Stomach (tissue), 9 donors: Measurements from ENCODE around the gene FLACC1. TPM values are rescaled to one million over a fixed set of nuclear protein-coding genes. Genes with fewer than 3 reads are reported as not detected.

Experiments
- DNase-seq, 2 donors: peaks; one replicate each; pipeline versions ENCODE4 v3.0.0 to v3.0.0-alpha.2; 2013 to 2019
- H3K27ac ChIP-seq, 5 donors: fragments of 200-600 bp in 4 of 5; sonication (generic) in 4 of 5; one replicate each; pipeline ENCODE4 v1.5.1; 2013 to 2019; ENCODE audit warnings: mild to moderate bottlenecking in 1 of 5, moderate library complexity in 1 of 5
- H3K27me3 ChIP-seq, 3 donors: fragments of 200-600 bp; sonication (generic); one replicate each; pipeline ENCODE4 v1.5.1; 2017 to 2019; ENCODE audit warnings: mixed run types in 1 of 3
- H3K36me3 ChIP-seq, 4 donors: fragments of 200-600 bp; sonication (generic); 1 replicate in 3 of 4; 2 replicates in 1 of 4; pipeline ENCODE4 v1.5.1; 2016 to 2019
- H3K4me1 ChIP-seq, 4 donors: fragments of 200-600 bp; sonication (generic); one replicate each; pipeline ENCODE4 v1.5.1; 2016 to 2019
- H3K4me3 ChIP-seq, 4 donors: fragments of 200-600 bp; sonication (generic) in 3 of 4; one replicate each; pipeline ENCODE4 v1.5.1; 2016 to 2019; ENCODE audit warnings: mild to moderate bottlenecking in 1 of 4
- H3K9me3 ChIP-seq, 4 donors: fragments of 200-600 bp; sonication (generic); one replicate each; pipeline ENCODE4 v1.5.1; 2016 to 2019
- EP300 ChIP-seq: sonication (generic); formaldehyde crosslinking; IDR thresholded peaks from one replicate; pipeline ENCODE4 v1.6.1; 2017; ENCODE audit warnings: antibody characterized with exemption
- POLR2A ChIP-seq, 4 donors: fragments of 450-650 bp; IDR thresholded peaks; one replicate each; pipeline ENCODE4 v1.6.1; 2016; ENCODE audit warnings: antibody characterized with exemption in 4 of 4, control low read depth in 2 of 4, mild to moderate bottlenecking in 1 of 4, moderate library complexity in 1 of 4
- POLR2AphosphoS5 ChIP-seq, 3 donors: sonication (generic); formaldehyde crosslinking; IDR thresholded peaks; one replicate each; pipeline ENCODE4 v1.6.1; 2016; ENCODE audit warnings: antibody characterized with exemption in 3 of 3
- WGBS, 5 donors: extraction: QIAGEN DNeasy Blood & Tissue Kit in 3 of 5; methylation state at CpG; one replicate each; pipeline versions ENCODE4 v1.1.5 to v1.1.7; 2013 to 2018; 5-methylcytosine and 5-hydroxymethylcytosine counted together
- intact Hi-C: fragments of 100-400 bp; cut with DNase I; formaldehyde crosslinking; loops from one replicate; pipeline ENCODE4 v1.15.1; 2023; ENCODE audit warnings: low total_unique reads
- polyA plus RNA-seq, 3 donors: library from polyadenylated mRNA; stranded (reverse); fragments of 200-250 nt; gene quantifications; one replicate each; pipeline ENCODE4 v1.2.3, GENCODE V29; 2013
- total RNA-seq, 5 donors: library from RNA; depleted of rRNA; stranded (reverse); fragments of >200 nt; gene quantifications; one replicate each; pipeline versions ENCODE4 v1.1.0 to v1.2.3, GENCODE V29; 2014 to 2016
- TF ChIP-seq, protein P1 (sequence below), 7 experiments: fragments of 450-650 bp in 4 of 7; fragments of 200-600 bp in 3 of 7; sonication (generic) in 3 of 7; IDR thresholded peaks; one replicate each; pipeline ENCODE4 v1.5.1; 2016 to 2019; ENCODE audit warnings: antibody characterized with exemption in 7 of 7, control low read depth in 2 of 7, mild to moderate bottlenecking in 1 of 7
- donor health status: healthy with polysubstance abuse.
- donor health status: Bipolar disorder and iron deficiency.
- donor health status: healthy.

Gene FLACC1
- total and polyA plus RNA-seq, 8 donors: 0.13 to 21.6 (median 1.8) TPM; not detected in 3

DNA sequence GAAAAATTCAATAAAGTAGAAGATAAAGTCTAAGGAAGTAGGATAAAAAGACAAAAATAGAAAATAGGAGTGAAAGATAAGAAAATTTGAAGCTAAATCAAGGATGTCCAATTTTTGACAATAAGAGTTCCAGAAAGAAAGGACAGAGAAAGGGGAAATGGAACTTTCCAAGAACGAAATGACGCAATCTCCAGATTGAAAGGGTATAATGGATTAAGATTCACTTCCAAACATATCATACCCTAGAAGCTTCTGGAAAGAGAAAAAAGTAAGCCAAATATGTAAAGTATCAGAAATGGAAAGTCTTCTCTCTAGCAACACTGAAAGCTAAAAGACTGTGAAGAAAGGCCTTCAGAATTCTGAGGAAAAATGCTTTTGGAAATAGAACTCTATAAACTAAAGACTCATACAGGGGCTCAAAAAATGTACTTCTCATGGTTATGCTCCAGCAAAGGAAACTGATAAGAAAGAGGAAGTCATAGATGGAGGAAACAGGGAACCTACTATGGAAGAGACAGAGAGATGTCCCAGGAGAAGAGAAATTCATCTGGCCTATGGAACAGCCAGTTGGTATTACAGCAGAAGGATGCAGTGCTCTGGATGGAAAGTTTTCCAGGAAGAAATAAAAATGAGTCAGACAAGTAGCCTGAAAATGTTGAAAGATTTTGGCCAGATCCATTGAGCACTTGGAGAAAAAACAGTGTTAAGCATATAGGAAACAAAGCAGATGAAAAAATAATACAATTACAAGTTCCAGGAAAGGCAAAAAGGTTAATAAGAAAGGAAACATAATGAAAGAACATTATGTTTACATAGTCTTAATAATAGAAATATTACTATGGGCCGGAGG is 76.7 kb downstream of the FLACC1 start:
- intact Hi-C loops: no loop called here
- no peak for TF ChIP-seq EP300
- TF ChIP-seq, protein P1, sequence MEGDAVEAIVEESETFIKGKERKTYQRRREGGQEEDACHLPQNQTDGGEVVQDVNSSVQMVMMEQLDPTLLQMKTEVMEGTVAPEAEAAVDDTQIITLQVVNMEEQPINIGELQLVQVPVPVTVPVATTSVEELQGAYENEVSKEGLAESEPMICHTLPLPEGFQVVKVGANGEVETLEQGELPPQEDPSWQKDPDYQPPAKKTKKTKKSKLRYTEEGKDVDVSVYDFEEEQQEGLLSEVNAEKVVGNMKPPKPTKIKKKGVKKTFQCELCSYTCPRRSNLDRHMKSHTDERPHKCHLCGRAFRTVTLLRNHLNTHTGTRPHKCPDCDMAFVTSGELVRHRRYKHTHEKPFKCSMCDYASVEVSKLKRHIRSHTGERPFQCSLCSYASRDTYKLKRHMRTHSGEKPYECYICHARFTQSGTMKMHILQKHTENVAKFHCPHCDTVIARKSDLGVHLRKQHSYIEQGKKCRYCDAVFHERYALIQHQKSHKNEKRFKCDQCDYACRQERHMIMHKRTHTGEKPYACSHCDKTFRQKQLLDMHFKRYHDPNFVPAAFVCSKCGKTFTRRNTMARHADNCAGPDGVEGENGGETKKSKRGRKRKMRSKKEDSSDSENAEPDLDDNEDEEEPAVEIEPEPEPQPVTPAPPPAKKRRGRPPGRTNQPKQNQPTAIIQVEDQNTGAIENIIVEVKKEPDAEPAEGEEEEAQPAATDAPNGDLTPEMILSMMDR (IDR thresholded peaks at IDR 0.05): no peak
- TF ChIP-seq POLR2AphosphoS5 (IDR thresholded peaks at IDR 0.05): no peak
- TF ChIP-seq POLR2A (IDR thresholded peaks at IDR 0.05): no peak
- H3K9me3 ChIP-seq: no peaks in the 10 kb centered on the region
- no peak for DNase-seq
- H3K27ac ChIP-seq: no peak overlapping the region
- H3K4me1 ChIP-seq: peaks cover 0 to 11% (median 0%) of the 10 kb centered on the region in 4 donors
- H3K4me3 ChIP-seq: no peak overlapping the region
- no peaks in the 10 kb centered on the region for H3K27me3 ChIP-seq
- H3K36me3 ChIP-seq: peaks cover 17 to 60% (median 52%) of the 10 kb centered on the region in 4 donors
- 84 to 97% (median 91%) methylated on average over 3 of the region's 3 CpGs for WGBS, 5 donors

DNA sequence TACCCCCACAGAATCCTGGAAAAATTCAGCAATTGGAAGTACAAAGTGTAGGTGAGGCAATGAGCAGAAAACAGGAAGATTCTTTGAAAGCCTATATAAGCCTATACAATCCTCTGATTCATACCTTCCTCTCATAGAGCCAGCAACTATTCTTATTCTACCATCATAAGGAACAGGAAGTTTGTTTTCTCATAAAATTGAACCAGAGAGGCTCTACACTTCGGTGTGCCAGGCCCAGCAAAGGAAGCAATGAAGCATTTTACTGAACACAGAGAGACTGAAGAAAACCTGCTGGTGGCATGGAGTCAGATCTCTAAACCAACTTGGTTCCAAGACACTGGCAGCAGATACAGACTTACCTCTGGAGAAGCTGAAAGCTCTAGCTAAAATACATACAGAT is 78.1 kb downstream of the FLACC1 start:
- no peak for DNase-seq
- Histone ChIP-seq H3K27me3 (no peaks in the 10 kb centered on the region), H3K27ac (no peak overlapping the region), H3K9me3 (no peaks in the 10 kb centered on the region), H3K36me3 (peaks cover 17 to 65% (median 57%) of the 10 kb centered on the region in 4 donors), H3K4me1 (peaks cover 0 to 11% (median 0%) of the 10 kb centered on the region in 4 donors), H3K4me3 (no peak overlapping the region)
- TF ChIP-seq EP300 (no peak), POLR2A (IDR thresholded peaks at IDR 0.05) (no peak), POLR2AphosphoS5 (IDR thresholded peaks at IDR 0.05) (no peak)
- TF ChIP-seq, protein P1 (IDR thresholded peaks at IDR 0.05): no peak
- 76 to 93% (median 91%) methylated on average over 1 of the region's 1 CpG for WGBS, 5 donors
- intact Hi-C loops: no loop called here

DNA sequence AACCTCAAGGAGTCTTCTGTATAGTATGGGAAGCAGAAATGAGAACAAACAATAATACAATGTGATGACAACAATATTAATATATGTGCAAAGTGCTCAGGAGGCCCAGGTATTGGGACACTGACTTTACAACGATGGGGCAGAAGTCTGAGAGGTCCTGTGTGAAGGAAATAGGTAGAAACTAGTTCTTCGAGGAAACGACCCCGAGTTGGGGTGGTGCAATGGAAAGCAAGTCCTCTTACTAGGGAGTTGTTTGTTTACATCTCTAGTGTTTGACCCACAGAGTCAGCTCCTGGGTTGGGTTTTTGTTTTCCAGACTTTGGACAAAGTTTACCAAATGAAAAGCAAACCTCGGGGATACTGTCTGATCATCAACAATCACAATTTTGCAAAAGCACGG is 80.6 kb downstream of the FLACC1 start:
- 87 to 90% (median 89%) methylated on average over 6 of the region's 6 CpGs for WGBS, 5 donors
- Histone ChIP-seq H3K36me3 (peaks cover 22 to 87% (median 83%) of the 10 kb centered on the region in 4 donors), H3K9me3 (no peaks in the 10 kb centered on the region), H3K27ac (no peak overlapping the region), H3K4me1 (peaks cover 0 to 11% (median 0%) of the 10 kb centered on the region in 4 donors), H3K27me3 (no peaks in the 10 kb centered on the region), H3K4me3 (no peak overlapping the region)
- DNase-seq: no peak
- TF ChIP-seq EP300 (no peak), POLR2AphosphoS5 (IDR thresholded peaks at IDR 0.05) (no peak), POLR2A (IDR thresholded peaks at IDR 0.05) (no peak)
- TF ChIP-seq, protein P1 (IDR thresholded peaks at IDR 0.05): no peak
- intact Hi-C loops: no loop called here

DNA sequence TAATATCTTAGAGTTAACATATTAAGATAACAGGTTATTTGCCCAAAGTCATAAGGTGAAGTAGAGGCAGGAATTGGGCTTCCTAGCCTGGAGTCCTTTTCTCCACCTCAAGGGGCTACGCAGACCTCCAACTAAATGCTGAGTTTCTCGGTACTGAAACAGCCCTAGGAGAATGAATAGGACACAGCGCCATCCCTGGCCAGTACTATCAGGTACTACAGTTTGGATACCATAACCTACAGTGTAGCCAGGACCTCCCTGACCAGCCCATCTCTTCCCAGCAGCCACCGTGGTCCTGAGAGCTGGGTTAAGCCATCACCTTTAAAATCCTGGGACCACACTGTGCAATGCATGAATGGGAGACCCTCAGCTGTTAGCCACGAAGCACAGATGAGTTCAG is 81.2 kb downstream of the FLACC1 start:
- WGBS, 5 donors: 61 to 78% (median 73%) methylated on average over 5 of the region's 5 CpGs
- TF ChIP-seq POLR2A (IDR thresholded peaks at IDR 0.05) (no peak), POLR2AphosphoS5 (IDR thresholded peaks at IDR 0.05) (no peak), EP300 (no peak)
- TF ChIP-seq, protein P1 (IDR thresholded peaks at IDR 0.05): no peak

More for the DNA sequence above, 81.2 kb downstream of the FLACC1 start:
- Histone ChIP-seq H3K9me3 (no peaks in the 10 kb centered on the region), H3K27me3 (no peaks in the 10 kb centered on the region), H3K36me3 (peaks cover 22 to 88% (median 87%) of the 10 kb centered on the region in 4 donors), H3K4me1 (peaks cover 0 to 11% (median 0%) of the 10 kb centered on the region in 4 donors), H3K27ac (no peak overlapping the region), H3K4me3 (no peak overlapping the region)
- intact Hi-C loops: no loop called here
- no peak for DNase-seq
